Liver (tissue), 9 donors: ENCODE results near the gene HNF4A. TPM values are rescaled to one million over a fixed set of nuclear protein-coding genes. Genes with fewer than 3 reads are reported as not detected.

Experiments used
- DNase-seq: peaks from one replicate; pipeline ENCODE4 v3.0.0-alpha.2; 2017; ENCODE audit warnings: low spot score
- H3K27ac ChIP-seq, 2 donors: one replicate each; pipeline ENCODE4 v1.7.0; 2013; ENCODE audit warnings: inconsistent platforms in 2 of 2, low read length in 2 of 2, control low read depth in 1 of 2, low read depth in 1 of 2, mild to moderate bottlenecking in 1 of 2
- H3K27me3 ChIP-seq, 4 donors: one replicate each; pipeline versions ENCODE4 v1.6.1 to v1.7.0; 2013; ENCODE audit warnings: low read length in 3 of 4, inconsistent platforms in 1 of 4, mild to moderate bottlenecking in 1 of 4, moderate library complexity in 1 of 4; ENCODE audit not compliant: control insufficient read depth in 4 of 4, insufficient read depth in 4 of 4
- H3K36me3 ChIP-seq, 4 donors: one replicate each; pipeline versions ENCODE4 v1.6.1 to v1.7.0; 2013; ENCODE audit warnings: low read length in 3 of 4, mild to moderate bottlenecking in 3 of 4, low read depth in 1 of 4, moderate library complexity in 1 of 4; ENCODE audit not compliant: control insufficient read depth in 4 of 4, insufficient read depth in 3 of 4
- H3K4me1 ChIP-seq, 4 donors: one replicate each; pipeline versions ENCODE4 v1.6.1 to v1.7.0; 2013; ENCODE audit warnings: low read length in 3 of 4, mild to moderate bottlenecking in 3 of 4, moderate library complexity in 1 of 4; ENCODE audit not compliant: control insufficient read depth in 4 of 4, insufficient read depth in 4 of 4
- H3K4me3 ChIP-seq, 3 donors: one replicate each; pipeline versions ENCODE4 v1.6.1 to v1.7.0; 2013; ENCODE audit warnings: low read length in 3 of 3, control low read depth in 1 of 3, low read depth in 1 of 3, mild to moderate bottlenecking in 1 of 3
- H3K9ac ChIP-seq, 2 donors: one replicate each; pipeline ENCODE4 v1.7.0; 2013; ENCODE audit warnings: low read length in 2 of 2, mild to moderate bottlenecking in 2 of 2, moderate library complexity in 2 of 2, control low read depth in 1 of 2, low read depth in 1 of 2
- H3K9me3 ChIP-seq, 4 donors: one replicate each; pipeline versions ENCODE4 v1.6.1 to v1.7.0; 2013; ENCODE audit warnings: low read length in 3 of 4; ENCODE audit not compliant: control insufficient read depth in 4 of 4
- ATF3 ChIP-seq: IDR thresholded peaks from 2 replicates; pipeline ENCODE4 v1.6.1; 2016; ENCODE audit warnings: antibody characterized with exemption
- FOXA1 ChIP-seq: IDR thresholded peaks from 2 replicates; pipeline ENCODE4 v1.6.1; 2016; ENCODE audit warnings: antibody characterized with exemption
- FOXA2 ChIP-seq: IDR thresholded peaks from 2 replicates; pipeline ENCODE4 v1.6.1; 2016; ENCODE audit warnings: antibody characterized with exemption
- HNF4A ChIP-seq, 2 donors: conservative IDR thresholded peaks; 2 replicates each; pipeline ENCODE4 v1.6.1; 2016; ENCODE audit warnings: antibody characterized with exemption in 2 of 2, mild to moderate bottlenecking in 2 of 2
- HNF4G ChIP-seq: IDR thresholded peaks from 2 replicates; pipeline ENCODE4 v1.6.1; 2016; ENCODE audit warnings: antibody characterized with exemption
- JUND ChIP-seq, 2 donors: IDR thresholded peaks; 2 replicates each; pipeline ENCODE4 v1.6.1; 2016; ENCODE audit warnings: antibody characterized with exemption in 2 of 2
- RAD21 ChIP-seq, 2 donors: IDR thresholded peaks; 2 replicates each; pipeline ENCODE4 v1.6.1; 2016; ENCODE audit warnings: antibody characterized with exemption in 2 of 2, mild to moderate bottlenecking in 2 of 2
- REST ChIP-seq: IDR thresholded peaks from 2 replicates; pipeline ENCODE4 v1.6.1; 2016; ENCODE audit warnings: antibody characterized with exemption, mild to moderate bottlenecking
- RXRA ChIP-seq, 2 donors: IDR thresholded peaks; 2 replicates each; pipeline ENCODE4 v1.6.1; 2017 to 2018; ENCODE audit warnings: antibody characterized with exemption in 2 of 2, mild to moderate bottlenecking in 1 of 2
- TAF1 ChIP-seq: conservative IDR thresholded peaks from 2 replicates; pipeline ENCODE4 v1.6.1; 2016; ENCODE audit warnings: antibody characterized with exemption, mild to moderate bottlenecking
- YY1 ChIP-seq: IDR thresholded peaks from 2 replicates; pipeline ENCODE4 v1.6.1; 2016; ENCODE audit warnings: antibody characterized with exemption, mild to moderate bottlenecking
- ZBTB33 ChIP-seq: IDR thresholded peaks from 2 replicates; pipeline ENCODE4 v1.6.1; 2016; ENCODE audit warnings: antibody characterized with exemption
- WGBS: extraction: QIAGEN DNeasy Blood & Tissue Kit; methylation state at CpG from one replicate; pipeline ENCODE4 v1.1.7; 2013; 5-methylcytosine and 5-hydroxymethylcytosine counted together
- polyA plus RNA-seq, 2 donors: library from polyadenylated mRNA; stranded (reverse) in 1 of 2; unstranded in 1 of 2; fragments of 200-250 nt in 1 of 2; fragments of >200 nt in 1 of 2; fragmentation: Nextera tagmentation in 1 of 2; extraction: Ambion mirVana in 1 of 2; gene quantifications; one replicate each; pipeline versions ENCODE4 v1.2.1 to v1.2.3, GENCODE V29; 2013 to 2015
- total RNA-seq, 2 donors: library from RNA; depleted of rRNA; stranded (reverse); fragments of >200 nt; gene quantifications; one replicate each; pipeline ENCODE4 v1.2.3, GENCODE V29; 2014
- donor health status: healthy.
- donor health status: healthy.
- donor health status: healthy.
- donor health status: healthy.
- donor health status: healthy.

Gene HNF4A
- total and polyA plus RNA-seq, 4 donors = 51.7 to 171 (median 86.0) TPM

GRCh38 chr20:44438782-44439181, 83.3 kb downstream of the HNF4A start (continued):
- no peak for TF ChIP-seq JUND (IDR thresholded peaks at IDR 0.05)
- no peak for TF ChIP-seq TAF1
- TF ChIP-seq HNF4G = no peak
- TF ChIP-seq FOXA2 = no peak

DNA sequence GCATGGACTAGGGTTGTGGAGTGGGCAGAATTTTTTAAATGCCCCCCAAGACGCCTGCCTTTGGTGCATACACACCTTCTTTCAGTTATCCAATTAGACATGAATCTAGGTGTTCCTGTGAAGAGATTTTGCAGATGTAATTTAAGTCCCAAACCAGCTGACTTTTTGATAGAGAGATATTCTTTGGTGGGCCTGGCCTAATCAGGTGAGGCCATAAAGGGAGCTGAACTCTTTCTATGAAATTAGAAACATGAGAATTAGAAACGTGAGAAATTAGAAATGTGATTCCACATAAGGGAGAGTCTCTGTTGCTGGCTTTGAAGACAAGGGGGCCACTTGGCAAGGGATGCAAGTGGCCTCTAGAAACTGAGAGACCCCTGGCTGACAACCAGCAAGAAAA, 83.8 kb downstream of the HNF4A start:
- Histone ChIP-seq H3K27me3 (no peaks in the 10 kb centered on the region), H3K9ac (no peak overlapping the region), H3K4me3 (no peak overlapping the region), H3K4me1 (peaks cover 4 to 19% (median 11%) of the 10 kb centered on the region in 4 donors), H3K9me3 (no peaks in the 10 kb centered on the region), H3K36me3 (no peaks in the 10 kb centered on the region), H3K27ac (no peak overlapping the region)
- DNase-seq = no peak
- 80% methylated on average over 2 of the region's 2 CpGs for WGBS
- TF ChIP-seq HNF4A (conservative IDR thresholded peaks at IDR 0.05) (no peak), REST (no peak), RXRA (IDR thresholded peaks at IDR 0.05) (no peak)

GRCh38 chr20:44442298-44443070, 87.0 kb downstream of the HNF4A start:
- H3K27ac ChIP-seq = peak overlapping the region; percentile 5 to 29
- WGBS = 29% methylated on average over 12 of the region's 12 CpGs
- H3K4me1 ChIP-seq = peaks cover 0 to 11% (median 8%) of the 10 kb centered on the region in 4 donors
- no peak overlapping the region for H3K4me3 ChIP-seq
- H3K9ac ChIP-seq = no peak overlapping the region
- no peak for DNase-seq
- H3K9me3 ChIP-seq = no peaks in the 10 kb centered on the region
- TF ChIP-seq HNF4G (no peak), FOXA1 (no peak), HNF4A (conservative IDR thresholded peaks at IDR 0.05) (peak; percentile 21 to 28), RXRA (IDR thresholded peaks at IDR 0.05) (peak; percentile 58 to 66), ATF3 (no peak), YY1 (peak; percentile 22), ZBTB33 (no peak), TAF1 (no peak), JUND (IDR thresholded peaks at IDR 0.05) (no peak), REST (no peak), RAD21 (IDR thresholded peaks at IDR 0.05) (peak in 1 of 2 donors; percentile 13)
- H3K36me3 ChIP-seq = no peaks in the 10 kb centered on the region
- no peaks in the 10 kb centered on the region for H3K27me3 ChIP-seq
